ENCODE data around the gene ARL9.

The ARL9 gene

DNA sequence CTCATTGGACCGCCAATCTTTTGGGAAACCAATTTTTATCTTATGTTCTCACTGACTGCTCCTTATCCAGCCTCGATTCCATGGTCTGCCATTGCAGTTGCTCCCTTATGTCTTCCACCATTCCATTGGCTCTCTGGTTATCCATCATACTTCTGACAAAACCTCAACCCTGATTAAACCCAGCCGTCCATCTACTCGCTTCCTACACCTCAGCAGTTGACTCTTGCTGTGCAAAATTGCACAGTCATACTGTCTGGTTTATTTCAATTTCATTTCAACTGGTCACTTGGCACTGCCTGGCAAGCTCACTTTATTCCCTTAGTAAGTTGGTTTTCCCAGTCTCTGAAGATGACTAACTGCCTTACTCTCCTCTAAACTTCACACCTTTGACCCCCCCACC is 26.2 kb downstream of the ARL9 start (continued):
- TF ChIP-seq, protein P1, sequence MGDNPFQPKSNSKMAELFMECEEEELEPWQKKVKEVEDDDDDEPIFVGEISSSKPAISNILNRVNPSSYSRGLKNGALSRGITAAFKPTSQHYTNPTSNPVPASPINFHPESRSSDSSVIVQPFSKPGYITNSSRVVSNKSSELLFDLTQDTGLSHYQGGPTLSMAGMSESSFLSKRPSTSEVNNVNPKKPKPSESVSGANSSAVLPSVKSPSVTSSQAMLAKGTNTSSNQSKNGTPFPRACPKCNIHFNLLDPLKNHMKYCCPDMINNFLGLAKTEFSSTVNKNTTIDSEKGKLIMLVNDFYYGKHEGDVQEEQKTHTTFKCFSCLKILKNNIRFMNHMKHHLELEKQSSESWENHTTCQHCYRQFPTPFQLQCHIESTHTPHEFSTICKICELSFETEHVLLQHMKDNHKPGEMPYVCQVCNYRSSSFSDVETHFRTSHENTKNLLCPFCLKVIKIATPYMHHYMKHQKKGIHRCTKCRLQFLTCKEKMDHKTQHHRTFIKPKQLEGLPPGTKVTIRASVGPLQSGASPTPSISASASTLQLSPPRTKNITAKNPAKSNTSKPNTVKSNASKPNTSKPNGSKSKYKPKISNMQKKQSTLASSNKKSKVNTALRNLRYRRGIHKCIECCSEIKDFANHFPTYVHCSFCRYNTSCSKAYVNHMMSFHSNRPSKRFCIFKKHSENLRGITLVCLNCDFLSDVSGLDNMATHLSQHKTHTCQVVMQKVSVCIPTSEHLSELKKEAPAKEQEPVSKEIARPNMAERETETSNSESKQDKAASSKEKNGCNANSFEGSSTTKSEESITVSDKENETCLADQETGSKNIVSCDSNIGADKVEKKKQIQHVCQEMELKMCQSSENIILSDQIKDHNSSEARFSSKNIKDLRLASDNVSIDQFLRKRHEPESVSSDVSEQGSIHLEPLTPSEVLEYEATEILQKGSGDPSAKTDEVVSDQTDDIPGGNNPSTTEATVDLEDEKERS (tag by site-specific recombination; IDR thresholded peaks at IDR 0.05), result no peak
- TF ChIP-seq GLIS2 (tag by site-specific recombination; IDR thresholded peaks at IDR 0.05) (no peak), ZNF19 (tag by site-specific recombination; IDR thresholded peaks at IDR 0.05; ENCODE audit: low read depth) (no peak), ZBTB21 (tag by site-specific recombination; IDR thresholded peaks at IDR 0.05) (no peak), ZNF558 (tag by site-specific recombination; IDR thresholded peaks at IDR 0.05) (no peak)

DNA sequence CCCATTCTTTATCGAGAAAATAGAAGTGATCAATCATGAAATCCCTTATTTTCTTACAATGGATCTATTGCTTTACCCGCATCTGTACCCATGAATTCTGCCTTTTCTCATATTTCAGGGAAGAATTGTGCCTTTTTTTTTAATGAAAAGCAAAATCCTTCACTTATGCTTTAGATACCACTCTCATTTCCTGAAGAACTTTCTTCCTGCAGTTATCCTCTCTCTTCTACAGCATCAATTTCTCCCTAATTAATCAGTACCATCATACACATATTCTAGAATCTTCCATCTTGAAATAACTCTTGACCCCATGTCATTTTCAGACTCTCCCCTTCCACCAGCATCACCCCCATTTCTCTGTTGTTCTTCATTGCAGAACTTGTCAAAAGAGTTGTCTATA is 26.6 kb downstream of the ARL9 start:
- Histone ChIP-seq H3K36me3 (ENCODE audit: control insufficient read depth in 2 of 2, insufficient read depth in 1 of 2, low read length in 2 of 2) (no peaks in the 10 kb centered on the region), H3K9me3 (ENCODE audit: control insufficient read depth, insufficient read depth, low read depth, low read length) (no peaks in the 10 kb centered on the region), H3K27ac (ENCODE audit: extremely low read depth, low read depth, low read length) (no peak overlapping the region), H3K4me1 (ENCODE audit: control insufficient read depth, insufficient read depth, low read length) (no peaks in the 10 kb centered on the region), H3K4me3 (ENCODE audit: low read depth, low read length) (no peak overlapping the region)
- POLR2A ChIA-PET, result no interaction called here
- TF ChIP-seq ZNF585B (tag by site-specific recombination; IDR thresholded peaks at IDR 0.05) (no peak), PRDM1 (tag by site-specific recombination; IDR thresholded peaks at IDR 0.05) (0 out of 2 replicates have a peak, but pooled peaks have one; percentile 55)
- TF ChIP-seq, protein P2, sequence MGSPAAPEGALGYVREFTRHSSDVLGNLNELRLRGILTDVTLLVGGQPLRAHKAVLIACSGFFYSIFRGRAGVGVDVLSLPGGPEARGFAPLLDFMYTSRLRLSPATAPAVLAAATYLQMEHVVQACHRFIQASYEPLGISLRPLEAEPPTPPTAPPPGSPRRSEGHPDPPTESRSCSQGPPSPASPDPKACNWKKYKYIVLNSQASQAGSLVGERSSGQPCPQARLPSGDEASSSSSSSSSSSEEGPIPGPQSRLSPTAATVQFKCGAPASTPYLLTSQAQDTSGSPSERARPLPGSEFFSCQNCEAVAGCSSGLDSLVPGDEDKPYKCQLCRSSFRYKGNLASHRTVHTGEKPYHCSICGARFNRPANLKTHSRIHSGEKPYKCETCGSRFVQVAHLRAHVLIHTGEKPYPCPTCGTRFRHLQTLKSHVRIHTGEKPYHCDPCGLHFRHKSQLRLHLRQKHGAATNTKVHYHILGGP (tag by site-specific recombination; IDR thresholded peaks at IDR 0.05), result no peak
- CTCF ChIA-PET, result no interaction called here

DNA sequence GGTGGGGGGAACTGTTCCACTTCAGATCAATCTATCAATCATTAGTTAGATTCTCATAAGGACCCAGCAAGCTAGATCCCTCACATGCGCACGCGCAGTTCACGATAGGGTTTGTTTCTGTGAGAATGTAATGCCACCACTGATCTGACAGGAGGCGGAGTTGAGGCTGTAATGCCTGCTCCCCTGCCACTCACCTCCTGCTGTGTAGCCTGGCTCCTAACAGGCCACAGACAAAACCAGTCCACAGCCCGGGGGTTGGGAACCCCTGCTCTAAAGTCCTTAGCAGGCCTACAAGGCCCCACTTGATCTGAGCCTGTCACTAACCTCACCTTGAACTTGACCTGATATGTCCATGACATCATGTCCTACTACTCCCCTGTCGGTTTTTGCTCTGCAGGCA is 30.3 kb downstream of the ARL9 start:
- POLR2A ChIA-PET, result no interaction called here
- Histone ChIP-seq H3K4me1 (ENCODE audit: control insufficient read depth, insufficient read depth, low read length) (no peaks in the 10 kb centered on the region), H3K27ac (ENCODE audit: extremely low read depth, low read depth, low read length) (no peak overlapping the region)
- TF ChIP-seq PRDM1 (tag by site-specific recombination; IDR thresholded peaks at IDR 0.05) (no peak), ZNF239 (tag by site-specific recombination; IDR thresholded peaks at IDR 0.05) (no peak), ZNF677 (tag by site-specific recombination; IDR thresholded peaks at IDR 0.05) (no peak), ZNF76 (tag by site-specific recombination; IDR thresholded peaks at IDR 0.05; ENCODE audit: borderline replicate concordance, low read depth) (no peak), ZNF302 (tag by site-specific recombination; IDR thresholded peaks at IDR 0.05; ENCODE audit: low read depth) (no peak), ZNF366 (tag by site-specific recombination; conservative IDR thresholded peaks at IDR 0.05) (no peak), ZNF391 (tag by site-specific recombination; IDR thresholded peaks at IDR 0.05; ENCODE audit: borderline replicate concordance, low read depth) (no peak), ZBTB20 (tag by site-specific recombination; IDR thresholded peaks at IDR 0.05) (no peak), ZNF843 (tag by site-specific recombination; IDR thresholded peaks at IDR 0.05) (no peak)
- TF ChIP-seq, protein P3, sequence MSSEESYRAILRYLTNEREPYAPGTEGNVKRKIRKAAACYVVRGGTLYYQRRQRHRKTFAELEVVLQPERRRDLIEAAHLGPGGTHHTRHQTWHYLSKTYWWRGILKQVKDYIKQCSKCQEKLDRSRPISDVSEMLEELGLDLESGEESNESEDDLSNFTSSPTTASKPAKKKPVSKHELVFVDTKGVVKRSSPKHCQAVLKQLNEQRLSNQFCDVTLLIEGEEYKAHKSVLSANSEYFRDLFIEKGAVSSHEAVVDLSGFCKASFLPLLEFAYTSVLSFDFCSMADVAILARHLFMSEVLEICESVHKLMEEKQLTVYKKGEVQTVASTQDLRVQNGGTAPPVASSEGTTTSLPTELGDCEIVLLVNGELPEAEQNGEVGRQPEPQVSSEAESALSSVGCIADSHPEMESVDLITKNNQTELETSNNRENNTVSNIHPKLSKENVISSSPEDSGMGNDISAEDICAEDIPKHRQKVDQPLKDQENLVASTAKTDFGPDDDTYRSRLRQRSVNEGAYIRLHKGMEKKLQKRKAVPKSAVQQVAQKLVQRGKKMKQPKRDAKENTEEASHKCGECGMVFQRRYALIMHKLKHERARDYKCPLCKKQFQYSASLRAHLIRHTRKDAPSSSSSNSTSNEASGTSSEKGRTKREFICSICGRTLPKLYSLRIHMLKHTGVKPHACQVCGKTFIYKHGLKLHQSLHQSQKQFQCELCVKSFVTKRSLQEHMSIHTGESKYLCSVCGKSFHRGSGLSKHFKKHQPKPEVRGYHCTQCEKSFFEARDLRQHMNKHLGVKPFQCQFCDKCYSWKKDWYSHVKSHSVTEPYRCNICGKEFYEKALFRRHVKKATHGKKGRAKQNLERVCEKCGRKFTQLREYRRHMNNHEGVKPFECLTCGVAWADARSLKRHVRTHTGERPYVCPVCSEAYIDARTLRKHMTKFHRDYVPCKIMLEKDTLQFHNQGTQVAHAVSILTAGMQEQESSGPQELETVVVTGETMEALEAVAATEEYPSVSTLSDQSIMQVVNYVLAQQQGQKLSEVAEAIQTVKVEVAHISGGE (tag by site-specific recombination; conservative IDR thresholded peaks at IDR 0.05; ENCODE audit: low read depth), result no peak
- TF ChIP-seq, protein P4, sequence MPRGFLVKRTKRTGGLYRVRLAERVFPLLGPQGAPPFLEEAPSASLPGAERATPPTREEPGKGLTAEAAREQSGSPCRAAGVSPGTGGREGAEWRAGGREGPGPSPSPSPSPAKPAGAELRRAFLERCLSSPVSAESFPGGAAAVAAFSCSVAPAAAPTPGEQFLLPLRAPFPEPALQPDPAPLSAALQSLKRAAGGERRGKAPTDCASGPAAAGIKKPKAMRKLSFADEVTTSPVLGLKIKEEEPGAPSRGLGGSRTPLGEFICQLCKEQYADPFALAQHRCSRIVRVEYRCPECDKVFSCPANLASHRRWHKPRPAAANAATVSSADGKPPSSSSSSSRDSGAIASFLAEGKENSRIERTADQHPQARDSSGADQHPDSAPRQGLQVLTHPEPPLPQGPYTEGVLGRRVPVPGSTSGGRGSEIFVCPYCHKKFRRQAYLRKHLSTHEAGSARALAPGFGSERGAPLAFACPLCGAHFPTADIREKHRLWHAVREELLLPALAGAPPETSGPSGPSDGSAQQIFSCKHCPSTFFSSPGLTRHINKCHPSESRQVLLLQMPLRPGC (tag by site-specific recombination; IDR thresholded peaks at IDR 0.05), result no peak
- TF ChIP-seq, protein P5, sequence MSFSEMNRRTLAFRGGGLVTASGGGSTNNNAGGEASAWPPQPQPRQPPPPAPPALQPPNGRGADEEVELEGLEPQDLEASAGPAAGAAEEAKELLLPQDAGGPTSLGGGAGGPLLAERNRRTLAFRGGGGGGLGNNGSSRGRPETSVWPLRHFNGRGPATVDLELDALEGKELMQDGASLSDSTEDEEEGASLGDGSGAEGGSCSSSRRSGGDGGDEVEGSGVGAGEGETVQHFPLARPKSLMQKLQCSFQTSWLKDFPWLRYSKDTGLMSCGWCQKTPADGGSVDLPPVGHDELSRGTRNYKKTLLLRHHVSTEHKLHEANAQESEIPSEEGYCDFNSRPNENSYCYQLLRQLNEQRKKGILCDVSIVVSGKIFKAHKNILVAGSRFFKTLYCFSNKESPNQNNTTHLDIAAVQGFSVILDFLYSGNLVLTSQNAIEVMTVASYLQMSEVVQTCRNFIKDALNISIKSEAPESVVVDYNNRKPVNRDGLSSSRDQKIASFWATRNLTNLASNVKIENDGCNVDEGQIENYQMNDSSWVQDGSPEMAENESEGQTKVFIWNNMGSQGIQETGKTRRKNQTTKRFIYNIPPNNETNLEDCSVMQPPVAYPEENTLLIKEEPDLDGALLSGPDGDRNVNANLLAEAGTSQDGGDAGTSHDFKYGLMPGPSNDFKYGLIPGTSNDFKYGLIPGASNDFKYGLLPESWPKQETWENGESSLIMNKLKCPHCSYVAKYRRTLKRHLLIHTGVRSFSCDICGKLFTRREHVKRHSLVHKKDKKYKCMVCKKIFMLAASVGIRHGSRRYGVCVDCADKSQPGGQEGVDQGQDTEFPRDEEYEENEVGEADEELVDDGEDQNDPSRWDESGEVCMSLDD (tag by site-specific recombination; IDR thresholded peaks at IDR 0.05), result no peak

More for the DNA sequence above, 30.3 kb downstream of the ARL9 start:
- Histone ChIP-seq H3K4me3 (ENCODE audit: low read depth, low read length) (no peak overlapping the region), H3K9me3 (ENCODE audit: control insufficient read depth, insufficient read depth, low read depth, low read length) (no peaks in the 10 kb centered on the region), H3K36me3 (ENCODE audit: control insufficient read depth in 2 of 2, insufficient read depth in 1 of 2, low read length in 2 of 2) (no peaks in the 10 kb centered on the region)
- CTCF ChIA-PET, result interaction anchor here (1.0 kb wide), 1 partner anchor 9 kb away, joined by 4 read pairs; no protein-coding TSS in a partner anchor

Measured in HEK293 (cell line).